ENCODE measurements around the gene CLK3. TPM values are rescaled to one million over a fixed set of nuclear protein-coding genes. Genes with fewer than 3 reads are reported as not detected.
A peak's percentile ranks its signal among the peaks of the same experiment; 100 is the strongest.

The CLK3 gene
- total and polyA plus RNA-seq, 2 experiments from 2014 or later: 100 to 319 TPM

DNA sequence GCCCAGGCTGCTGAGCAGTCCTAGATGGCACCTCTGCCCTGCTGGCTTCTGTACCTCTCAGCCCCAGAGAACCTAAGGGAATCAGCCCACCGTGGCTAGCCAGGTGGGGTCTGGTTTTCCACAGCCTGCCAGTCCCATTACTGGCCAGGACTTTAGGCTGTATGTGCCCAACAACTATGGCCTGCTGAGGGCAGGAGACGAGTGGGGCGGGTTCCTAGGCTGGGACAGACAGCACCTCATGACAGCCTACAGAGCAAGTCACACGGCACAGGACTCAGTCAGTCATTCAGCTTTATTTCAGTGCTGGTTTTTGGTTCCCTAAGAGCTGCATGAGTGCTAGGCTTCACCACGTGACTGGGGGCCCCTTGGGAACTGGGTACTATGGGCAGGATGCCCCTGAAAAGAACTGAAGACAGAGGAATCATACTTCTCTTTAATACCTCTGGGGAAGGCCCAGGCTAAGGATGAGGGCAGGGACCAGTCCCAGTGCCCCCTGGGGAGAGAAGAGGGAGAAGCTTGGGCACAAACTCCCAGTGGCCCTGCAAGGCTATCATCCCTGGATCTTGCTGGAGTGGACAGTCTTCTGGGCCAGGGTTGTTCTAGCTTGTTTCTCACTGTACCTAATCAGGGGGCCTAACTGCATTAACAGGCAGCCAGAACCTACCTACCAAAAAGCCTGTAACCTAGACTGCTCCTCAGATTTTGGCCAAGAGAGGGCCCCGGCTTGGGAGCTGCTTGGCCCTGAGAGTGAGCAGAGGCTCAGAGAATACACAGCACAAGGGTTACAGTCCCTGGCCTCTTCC, 14.8 kb downstream of the CLK3 start:
- no peak overlapping the region for H3K27ac ChIP-seq
- no peak overlapping the region for H3K4me3 ChIP-seq
- H3K4me1 ChIP-seq (ENCODE audit: low read depth): no peaks in the 10 kb centered on the region
- no peaks in the 10 kb centered on the region for H3K27me3 ChIP-seq
- DNase-seq (ENCODE audit: low read depth in 1 of 2, low spot score in 1 of 2): no peak
- H3K9me3 ChIP-seq (ENCODE audit: low read depth): no peaks in the 10 kb centered on the region
- H3K36me3 ChIP-seq: peaks cover 63% of the 10 kb centered on the region
- TF ChIP-seq, protein P1, sequence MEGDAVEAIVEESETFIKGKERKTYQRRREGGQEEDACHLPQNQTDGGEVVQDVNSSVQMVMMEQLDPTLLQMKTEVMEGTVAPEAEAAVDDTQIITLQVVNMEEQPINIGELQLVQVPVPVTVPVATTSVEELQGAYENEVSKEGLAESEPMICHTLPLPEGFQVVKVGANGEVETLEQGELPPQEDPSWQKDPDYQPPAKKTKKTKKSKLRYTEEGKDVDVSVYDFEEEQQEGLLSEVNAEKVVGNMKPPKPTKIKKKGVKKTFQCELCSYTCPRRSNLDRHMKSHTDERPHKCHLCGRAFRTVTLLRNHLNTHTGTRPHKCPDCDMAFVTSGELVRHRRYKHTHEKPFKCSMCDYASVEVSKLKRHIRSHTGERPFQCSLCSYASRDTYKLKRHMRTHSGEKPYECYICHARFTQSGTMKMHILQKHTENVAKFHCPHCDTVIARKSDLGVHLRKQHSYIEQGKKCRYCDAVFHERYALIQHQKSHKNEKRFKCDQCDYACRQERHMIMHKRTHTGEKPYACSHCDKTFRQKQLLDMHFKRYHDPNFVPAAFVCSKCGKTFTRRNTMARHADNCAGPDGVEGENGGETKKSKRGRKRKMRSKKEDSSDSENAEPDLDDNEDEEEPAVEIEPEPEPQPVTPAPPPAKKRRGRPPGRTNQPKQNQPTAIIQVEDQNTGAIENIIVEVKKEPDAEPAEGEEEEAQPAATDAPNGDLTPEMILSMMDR (IDR thresholded peaks at IDR 0.05; ENCODE audit: low read depth, low read length): peak; percentile 28

DNA sequence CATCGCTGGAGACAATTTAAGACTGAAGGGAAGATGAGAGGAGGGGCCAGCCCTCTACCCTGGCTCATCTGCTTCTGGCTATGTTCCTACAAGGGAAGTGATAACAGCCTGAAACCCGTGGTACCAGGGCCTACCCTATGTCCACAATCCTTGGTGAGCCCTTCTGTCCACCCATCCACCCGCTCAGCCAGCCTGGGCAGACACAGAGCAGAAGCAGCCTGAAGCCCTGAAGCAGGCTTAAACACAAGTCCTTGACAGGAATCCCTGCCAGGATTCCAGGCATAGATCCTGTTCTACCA, 15.4 kb downstream of the CLK3 start:
- H3K4me1 ChIP-seq (ENCODE audit: low read depth): no peaks in the 10 kb centered on the region
- no peak overlapping the region for H3K27ac ChIP-seq
- no peaks in the 10 kb centered on the region for H3K9me3 ChIP-seq (ENCODE audit: low read depth)
- TF ChIP-seq, protein P1 (IDR thresholded peaks at IDR 0.05; ENCODE audit: low read depth, low read length): no peak
- no peak overlapping the region for H3K4me3 ChIP-seq
- DNase-seq (ENCODE audit: low read depth in 1 of 2, low spot score in 1 of 2): no peak
- H3K36me3 ChIP-seq: peaks cover 60% of the 10 kb centered on the region
- H3K27me3 ChIP-seq: no peaks in the 10 kb centered on the region

GRCh38 chr15:74631408-74631807, 15.8 kb downstream of the CLK3 start:
- Histone ChIP-seq H3K36me3 (peaks cover 60% of the 10 kb centered on the region), H3K4me1 (ENCODE audit: low read depth) (no peaks in the 10 kb centered on the region), H3K9me3 (ENCODE audit: low read depth) (no peaks in the 10 kb centered on the region), H3K4me3 (no peak overlapping the region), H3K27ac (no peak overlapping the region), H3K27me3 (no peaks in the 10 kb centered on the region)
- TF ChIP-seq, protein P1 (IDR thresholded peaks at IDR 0.05; ENCODE audit: low read depth, low read length): no peak
- DNase-seq (ENCODE audit: low read depth in 1 of 2, low spot score in 1 of 2): no peak

- Histone ChIP-seq H3K4me3 (no peak overlapping the region), H3K9me3 (ENCODE audit: low read depth) (no peaks in the 10 kb centered on the region), H3K27me3 (no peaks in the 10 kb centered on the region), H3K36me3 (peaks cover 54% of the 10 kb centered on the region), H3K27ac (no peak overlapping the region), H3K4me1 (ENCODE audit: low read depth) (no peaks in the 10 kb centered on the region)
- TF ChIP-seq, protein P1 (IDR thresholded peaks at IDR 0.05; ENCODE audit: low read depth, low read length): peak; percentile 92
- peak; percentile 59 to 72 for DNase-seq (ENCODE audit: low read depth in 1 of 2, low spot score in 1 of 2)
Observed at GRCh38 chr15:74631935-74632560, 16.4 kb downstream of the CLK3 start.

GRCh38 chr15:74632601-74633000, 17.0 kb downstream of the CLK3 start:
- DNase-seq (ENCODE audit: low read depth in 1 of 2, low spot score in 1 of 2): no peak
- Histone ChIP-seq H3K27me3 (no peaks in the 10 kb centered on the region), H3K4me1 (ENCODE audit: low read depth) (no peaks in the 10 kb centered on the region), H3K4me3 (no peak overlapping the region), H3K27ac (no peak overlapping the region), H3K9me3 (ENCODE audit: low read depth) (no peaks in the 10 kb centered on the region), H3K36me3 (peaks cover 49% of the 10 kb centered on the region)
- TF ChIP-seq, protein P1 (IDR thresholded peaks at IDR 0.05; ENCODE audit: low read depth, low read length): no peak
